HG03039 (cell line): ENCODE data around the gene KCND1.
"Not testable (repeated sequence)": the region's sequence is repeated elsewhere in the genome, so short reads cannot be mapped to it uniquely, and the experiment has no call there.

ENCODE experiments used
- ATAC-seq: cut with Tn5 transposase; IDR thresholded peaks from one replicate; pipeline ENCODE4 v1.9.1; 2021; ENCODE audit warnings: mild to moderate bottlenecking, moderate library complexity; ENCODE audit not compliant: unreplicated experiment

KCND1 gene

DNA sequence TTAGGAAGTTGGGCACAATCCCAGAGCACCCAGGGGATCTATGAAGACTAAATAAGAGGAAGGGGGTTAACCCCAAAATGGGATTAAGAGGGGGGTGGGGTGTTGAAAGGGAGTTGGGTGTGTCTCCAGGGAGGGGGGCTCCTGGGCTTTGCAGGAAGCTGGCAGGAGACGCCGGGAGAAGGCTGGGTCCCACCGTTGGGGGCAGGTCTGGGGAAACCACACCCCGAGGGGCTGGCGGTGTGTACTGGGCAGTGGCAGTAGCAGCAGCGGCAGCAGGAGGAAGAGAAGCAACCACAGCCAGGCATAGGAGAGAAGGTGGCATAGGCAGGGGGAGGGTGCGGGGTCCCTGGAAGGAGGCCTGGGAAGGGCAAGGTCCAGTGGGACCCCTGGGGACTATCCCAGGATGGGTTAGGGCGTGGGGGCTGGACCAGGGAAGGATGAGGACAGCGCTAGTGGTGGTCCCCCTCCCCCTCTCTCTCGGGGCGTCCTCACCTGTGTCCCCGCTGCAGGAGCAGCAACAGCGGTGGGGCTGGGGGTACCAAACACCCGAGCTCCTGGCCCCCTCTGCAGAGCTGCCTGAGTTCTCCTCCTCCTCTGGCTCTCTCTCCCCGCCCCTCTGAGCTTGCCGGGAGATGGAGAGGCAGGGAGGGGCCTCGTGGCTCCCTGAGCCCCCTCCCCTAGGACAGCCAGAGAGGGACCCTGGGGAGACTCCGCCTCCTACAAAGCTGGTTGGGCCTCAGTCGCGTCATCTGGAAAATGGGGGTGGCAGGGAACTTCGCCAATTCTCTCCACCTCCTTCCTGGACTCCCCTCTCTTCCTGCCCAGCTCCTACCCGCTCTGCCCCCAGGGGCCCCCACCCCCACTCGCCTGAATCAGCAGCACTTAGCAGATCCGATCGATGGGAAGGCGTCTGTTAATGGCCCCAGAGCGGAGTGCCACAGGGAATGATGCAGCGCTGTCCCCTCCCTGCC lies at the start of gene KCND1:
TSS of gene KCND1 (minus strand) at position 596 of the 971 bp plus-strand sequence. CDS start 1,573 bp downstream, outside the sequence.
- no peak for ATAC-seq

DNA sequence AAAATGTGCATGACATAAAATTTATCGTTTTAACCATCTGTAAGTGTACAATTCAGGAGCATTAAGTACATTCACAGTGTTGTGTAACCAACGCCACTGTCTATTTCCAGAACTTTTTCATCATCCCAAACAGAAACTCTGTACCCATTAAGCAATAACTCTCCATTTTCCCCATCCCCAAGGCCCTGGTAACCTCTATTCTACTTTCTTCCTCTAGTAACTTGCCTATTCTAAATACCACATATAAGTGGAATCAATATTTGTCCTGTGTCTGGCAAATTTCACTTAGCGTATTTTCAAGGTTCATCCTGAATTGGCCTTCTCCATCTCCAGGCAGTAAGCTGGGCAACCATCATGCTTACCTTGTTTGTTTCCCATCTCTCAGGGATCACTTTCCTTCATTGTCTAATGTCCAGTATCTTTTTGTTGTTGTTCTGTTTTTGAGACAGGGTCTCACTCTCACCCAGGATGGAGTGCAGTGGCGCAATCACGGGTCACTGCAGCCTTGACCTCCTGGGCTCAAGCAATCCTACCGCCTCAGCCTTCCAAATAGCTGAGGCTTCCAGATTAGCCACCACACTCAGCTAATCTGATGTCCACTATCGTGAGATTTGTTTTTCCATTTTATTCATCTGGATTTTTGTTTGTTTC lies 48.1 kb upstream of the KCND1 start:
- no peak for ATAC-seq

DNA sequence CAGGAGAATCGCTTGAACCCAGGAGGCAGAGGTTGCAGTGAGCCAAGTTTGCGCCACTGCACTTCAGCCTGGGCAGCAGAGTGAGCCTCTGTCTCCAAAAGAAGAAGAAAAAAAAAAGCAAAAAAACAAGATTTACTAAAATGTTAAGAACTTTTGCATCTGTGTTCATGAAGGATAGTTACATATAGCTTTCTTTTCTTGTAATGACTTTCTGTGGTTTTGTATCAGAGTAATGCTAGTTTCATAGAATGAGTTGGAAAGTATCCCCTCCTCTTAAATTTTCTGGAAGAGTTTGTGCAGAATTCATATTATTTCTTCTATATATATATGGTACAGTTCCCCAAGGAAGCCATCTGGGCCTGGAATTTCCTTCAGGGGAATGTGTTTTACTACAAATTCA lies 47.4 kb upstream of the KCND1 start:
- no peak for ATAC-seq

DNA sequence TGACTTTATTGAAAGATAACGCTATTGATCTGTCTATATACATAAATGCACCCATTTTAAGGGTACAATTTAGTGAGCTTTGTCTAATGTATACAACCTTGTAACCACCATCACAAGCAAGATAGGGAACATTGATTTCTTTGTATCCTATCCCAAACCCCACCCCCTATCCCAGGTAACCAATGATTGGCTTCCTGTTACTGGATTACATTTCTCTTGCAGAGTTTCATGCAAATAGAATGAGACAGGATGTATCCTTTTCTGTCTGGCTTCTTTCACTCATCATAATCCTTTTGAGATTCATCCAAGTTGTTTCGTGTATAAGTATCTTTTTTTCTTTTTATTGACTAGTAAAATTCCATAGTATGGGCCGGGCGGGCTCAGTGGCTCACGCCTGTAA lies 32.1 kb upstream of the KCND1 start:
- ATAC-seq: no peak

DNA sequence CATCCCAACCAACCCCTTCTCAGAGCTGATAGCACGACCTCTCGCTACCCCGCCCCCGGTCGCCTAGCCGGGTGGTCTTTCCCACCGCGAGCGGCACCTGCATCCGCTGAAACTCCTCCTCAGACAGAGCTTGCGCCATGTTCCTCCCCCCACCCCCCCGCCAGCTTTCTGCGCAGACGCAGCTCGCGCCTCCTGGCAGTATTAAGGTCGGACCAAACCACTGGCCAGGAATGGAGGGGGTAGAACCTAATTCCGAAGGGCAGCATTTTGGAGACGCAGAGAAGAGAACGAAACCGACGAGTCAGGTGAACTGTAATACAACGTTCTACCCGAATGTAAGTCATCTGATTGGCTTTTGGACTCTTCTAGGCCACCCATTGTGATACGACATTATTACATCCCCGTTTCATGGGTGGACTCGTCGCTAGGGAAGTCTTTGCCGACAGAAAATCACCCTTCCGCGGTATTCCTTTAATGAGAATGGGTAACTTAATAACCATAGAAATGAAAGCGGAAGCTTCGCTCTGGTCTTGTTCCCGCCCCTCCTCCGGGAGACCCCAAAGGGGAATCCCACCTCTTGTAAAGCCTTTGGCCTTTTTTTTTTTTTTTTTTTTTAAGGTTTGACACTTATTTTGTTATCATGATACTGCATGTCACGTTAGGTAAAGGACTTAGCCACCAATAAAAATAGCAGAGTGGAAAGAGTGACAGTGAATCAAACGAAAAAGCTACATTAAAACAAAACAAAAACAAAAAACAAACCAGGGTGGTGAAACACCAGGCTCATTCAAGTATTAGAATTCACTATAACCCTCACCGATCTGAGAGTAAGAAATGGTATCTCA lies 30.7 kb upstream of the KCND1 start, which contains the start of gene GRIPAP1:
TSS of gene GRIPAP1 (minus strand) at position 174 of the 845 bp plus-strand sequence. CDS start at position 139, 35 bp downstream.
- peak; percentile 66 for ATAC-seq

DNA sequence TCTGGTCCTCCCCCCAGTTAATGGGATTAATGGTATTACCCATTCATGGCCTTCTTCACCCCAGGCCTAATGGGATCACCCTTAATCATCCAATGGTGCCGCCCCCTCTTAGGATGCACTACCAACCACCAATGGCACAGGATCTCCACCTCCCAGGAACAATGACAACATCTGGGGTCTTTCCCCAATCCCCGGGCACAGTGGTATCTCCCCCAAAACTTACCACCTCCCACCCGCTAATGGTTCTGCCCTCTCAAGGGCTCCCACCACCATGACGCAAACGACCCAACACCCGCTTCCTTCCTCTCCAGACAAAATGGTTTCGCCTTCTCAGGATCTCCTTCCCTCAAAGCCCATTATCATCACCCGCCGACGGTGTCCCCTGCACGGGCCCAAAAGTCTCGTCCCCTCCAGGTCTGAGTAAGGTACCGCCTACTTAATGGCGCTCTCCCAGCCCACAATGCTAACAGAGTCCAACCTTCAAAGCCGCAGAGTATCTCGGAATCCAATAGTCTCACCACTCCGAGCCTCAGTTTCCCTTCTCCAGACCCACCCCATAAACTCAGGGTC lies 30.0 kb upstream of the KCND1 start:
- ATAC-seq: peak; percentile 29

DNA sequence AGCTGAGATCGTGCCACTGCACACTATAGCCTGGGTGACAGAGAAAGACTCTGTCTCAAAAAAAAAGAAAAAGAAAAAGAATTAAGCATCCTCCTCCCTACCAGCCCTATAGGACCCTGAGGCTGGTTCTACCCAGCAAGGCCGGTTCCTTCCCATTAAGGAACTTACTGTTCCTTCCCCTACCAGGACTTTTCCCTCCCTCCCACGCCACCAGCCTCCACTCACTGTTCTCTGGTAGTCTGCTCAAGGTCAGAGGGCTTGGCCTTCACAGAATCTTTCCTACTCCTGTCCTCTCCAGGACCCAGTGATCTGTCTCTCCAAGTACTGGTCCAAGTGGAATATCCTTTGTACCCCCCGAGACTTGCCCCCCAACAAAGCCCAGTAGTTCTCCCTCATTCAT lies 29.0 kb upstream of the KCND1 start:
- ATAC-seq: no peak

DNA sequence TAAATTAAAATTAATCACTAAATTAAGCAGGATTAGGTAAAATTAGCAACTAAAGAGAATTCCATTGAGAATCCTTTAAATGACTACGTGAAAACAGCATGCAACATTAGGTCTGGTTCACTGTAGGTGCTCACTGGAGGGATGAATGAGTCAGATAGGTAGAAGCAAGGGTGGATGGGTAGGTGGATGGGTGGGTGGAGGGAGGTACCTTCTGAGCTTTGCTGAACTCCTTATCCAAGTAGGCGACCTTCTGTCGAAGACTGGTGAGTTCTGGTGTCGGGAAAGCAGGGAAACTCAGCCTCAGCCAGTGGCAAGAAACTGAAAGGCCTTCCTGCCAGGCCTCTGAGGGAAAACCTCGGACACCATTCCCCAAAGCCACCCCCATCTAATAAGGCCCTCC lies 27.4 kb upstream of the KCND1 start:
- ATAC-seq: no peak

DNA sequence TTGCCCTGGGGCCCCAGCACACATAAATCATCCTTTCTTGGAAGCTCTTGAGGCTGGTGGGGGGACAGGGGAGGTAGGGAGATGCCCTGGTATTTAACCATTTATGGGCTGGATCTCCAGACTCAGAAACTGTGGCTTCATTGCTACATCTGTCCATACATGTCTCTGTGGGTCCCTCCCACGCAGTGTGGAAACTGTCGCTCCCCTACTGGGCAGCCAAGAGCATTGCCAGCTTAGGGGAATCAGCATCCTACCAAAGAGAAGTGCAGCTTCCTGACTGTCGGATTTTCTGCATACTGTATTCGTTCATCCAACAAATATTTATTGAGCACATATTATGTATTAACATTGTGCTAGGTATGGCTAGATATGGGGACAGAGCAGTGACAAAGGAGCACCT lies 26.7 kb upstream of the KCND1 start:
- no peak for ATAC-seq

DNA sequence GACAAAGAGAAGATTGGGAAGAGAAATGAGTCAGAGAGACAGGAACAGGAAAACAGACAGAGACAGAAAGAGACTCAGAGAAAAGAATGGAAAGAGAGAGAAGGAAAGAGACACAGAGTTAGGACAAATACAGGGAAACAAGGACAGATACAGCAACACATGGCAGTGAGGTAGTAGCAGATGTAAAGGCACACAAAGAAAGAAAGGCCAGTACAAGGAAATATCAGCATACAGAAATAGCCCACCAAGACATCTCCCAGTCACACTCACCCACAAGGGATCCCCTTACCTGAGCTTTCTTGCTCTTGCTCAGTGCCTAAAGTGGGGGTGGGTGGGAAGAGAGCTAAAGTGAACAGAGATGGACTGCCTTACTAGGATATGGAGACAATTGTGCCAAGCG lies 26.2 kb upstream of the KCND1 start:
- ATAC-seq: no peak

DNA sequence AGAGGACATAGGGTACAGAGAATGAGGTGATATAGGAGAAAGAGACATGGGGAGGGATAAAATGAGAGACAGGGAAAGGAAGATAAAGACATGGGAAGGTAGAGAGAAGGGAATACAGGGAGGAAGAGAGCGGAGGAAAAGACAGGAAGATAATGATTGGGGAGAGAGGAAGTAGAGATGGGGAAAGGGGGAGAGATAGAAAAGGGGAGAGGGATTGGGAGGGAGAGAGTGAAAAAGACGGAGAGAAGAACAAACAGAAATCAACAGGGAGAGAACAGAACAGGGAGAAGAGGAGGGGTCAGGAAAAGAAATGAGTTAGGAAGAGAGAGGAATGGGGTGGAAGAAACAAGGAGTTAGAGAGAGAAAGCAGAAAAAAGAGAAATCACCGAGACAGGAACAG lies 25.8 kb upstream of the KCND1 start:
- ATAC-seq: no peak

DNA sequence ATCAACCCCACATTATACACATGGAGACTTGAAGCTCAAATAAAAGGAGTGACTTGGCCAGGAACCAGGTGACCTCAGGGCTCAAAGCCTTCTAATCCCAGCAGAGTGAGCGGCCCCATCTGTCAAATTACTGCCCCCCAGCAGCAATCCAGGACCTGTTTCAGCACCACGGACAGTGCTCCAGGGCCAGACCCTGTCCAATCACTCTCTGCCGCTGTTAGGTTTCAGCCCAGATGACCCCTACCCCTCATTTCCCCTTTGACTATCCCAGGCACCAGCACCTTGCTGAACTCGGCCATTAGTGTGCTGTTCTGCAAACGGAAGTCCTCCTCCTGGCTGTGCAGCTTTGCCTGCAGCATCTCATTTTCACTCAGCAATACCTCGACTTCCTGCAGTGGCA lies 25.3 kb upstream of the KCND1 start:
- ATAC-seq: no peak

DNA sequence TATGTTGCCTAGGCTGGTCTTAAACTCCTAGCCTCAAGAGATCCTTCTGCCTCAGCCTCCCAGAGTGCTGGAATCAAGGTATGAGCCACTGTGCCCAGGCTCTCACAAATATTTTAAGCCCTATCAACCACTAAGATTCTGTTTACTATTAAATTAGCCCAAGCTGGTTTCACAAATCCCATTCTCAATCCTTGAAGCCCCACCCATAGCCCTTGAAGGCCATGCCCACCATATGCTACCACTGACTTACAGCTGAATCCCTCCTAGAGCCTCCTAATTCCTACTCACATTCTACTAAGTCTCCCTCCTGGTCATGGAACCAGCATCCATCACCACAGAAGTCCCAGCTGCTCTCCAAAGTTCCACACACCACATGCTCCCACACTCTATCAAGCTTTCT lies 20.7 kb upstream of the KCND1 start:
- no peak for ATAC-seq

DNA sequence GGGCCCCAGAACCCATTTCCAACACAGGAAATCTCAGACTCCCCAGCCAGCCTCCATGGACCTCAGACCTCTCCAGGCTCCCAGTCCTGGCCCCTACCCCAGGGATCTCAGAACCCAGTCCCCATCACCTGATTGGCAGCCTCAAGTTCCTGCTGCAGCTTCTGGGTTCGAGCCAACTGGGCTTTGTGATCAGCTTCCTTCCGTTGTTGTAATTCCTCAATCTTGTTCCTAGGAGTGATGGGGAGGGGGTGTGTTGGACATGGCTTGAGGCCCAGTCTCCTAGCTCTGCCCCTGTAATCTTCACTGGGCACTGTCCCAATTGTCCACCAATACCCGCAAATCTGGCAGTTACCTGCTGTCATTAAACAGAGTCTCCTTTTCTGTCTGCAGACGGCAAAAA lies 17.8 kb upstream of the KCND1 start:
- ATAC-seq: no peak

DNA sequence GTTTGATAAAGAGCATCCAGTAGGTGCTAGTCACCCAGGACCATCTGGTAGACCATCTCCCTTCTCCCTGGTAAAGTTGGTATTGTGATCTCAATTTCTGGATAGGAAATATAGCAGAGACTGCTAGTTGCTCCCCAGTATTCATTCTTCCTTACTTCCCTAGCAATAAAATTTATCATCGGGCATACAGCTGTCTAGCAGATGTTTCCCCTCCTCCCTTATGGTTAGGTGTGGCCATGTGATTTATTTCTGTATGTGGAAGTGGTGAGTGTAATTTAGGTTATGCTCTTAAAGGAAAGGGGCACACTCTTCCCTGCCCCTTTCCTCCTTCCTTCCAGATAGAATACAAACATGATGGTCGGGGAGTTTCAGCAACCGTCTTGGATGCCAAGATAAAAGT lies 12.3 kb upstream of the KCND1 start:
- ATAC-seq: no peak

DNA sequence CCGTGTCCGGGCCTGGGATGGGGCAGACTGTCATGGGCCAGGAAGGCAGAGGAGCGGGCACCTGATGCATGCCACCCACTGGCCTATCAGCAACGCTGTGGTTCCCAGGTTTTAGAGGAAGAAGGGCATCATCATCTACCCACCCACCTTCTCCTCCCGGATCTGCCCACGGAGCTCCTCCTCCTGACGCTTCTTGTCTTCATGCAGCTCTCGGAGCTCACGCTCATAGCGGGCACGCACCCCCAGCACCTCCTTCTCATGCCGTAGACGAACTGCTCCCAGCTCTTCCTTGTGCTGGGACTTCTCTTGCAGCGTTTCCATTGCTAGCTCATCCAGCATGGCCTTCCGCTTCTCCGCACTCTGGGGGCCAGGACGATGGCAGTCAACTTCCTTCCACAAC lies 11.4 kb upstream of the KCND1 start:
- no peak for ATAC-seq

DNA sequence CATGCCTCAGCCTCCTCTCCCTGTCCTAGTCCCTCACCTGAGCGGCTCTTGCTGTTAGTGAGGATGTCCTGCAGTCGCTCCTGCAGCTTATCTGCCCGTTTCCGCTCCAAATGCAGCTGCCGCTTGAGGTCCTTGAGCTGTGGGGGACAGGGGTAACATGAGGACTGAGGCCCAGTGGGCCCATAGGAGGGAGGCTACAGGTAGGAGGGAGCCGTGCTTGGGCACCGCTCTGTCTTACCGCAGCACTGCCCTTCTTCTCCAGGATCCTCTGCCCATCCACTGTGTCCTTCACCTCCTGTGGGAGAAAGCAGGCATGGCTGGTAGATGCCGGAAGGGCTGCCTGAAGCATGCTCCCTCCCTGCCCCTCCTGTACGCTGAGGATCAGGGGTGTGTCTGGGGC lies 9.5 kb upstream of the KCND1 start:
- no peak for ATAC-seq

DNA sequence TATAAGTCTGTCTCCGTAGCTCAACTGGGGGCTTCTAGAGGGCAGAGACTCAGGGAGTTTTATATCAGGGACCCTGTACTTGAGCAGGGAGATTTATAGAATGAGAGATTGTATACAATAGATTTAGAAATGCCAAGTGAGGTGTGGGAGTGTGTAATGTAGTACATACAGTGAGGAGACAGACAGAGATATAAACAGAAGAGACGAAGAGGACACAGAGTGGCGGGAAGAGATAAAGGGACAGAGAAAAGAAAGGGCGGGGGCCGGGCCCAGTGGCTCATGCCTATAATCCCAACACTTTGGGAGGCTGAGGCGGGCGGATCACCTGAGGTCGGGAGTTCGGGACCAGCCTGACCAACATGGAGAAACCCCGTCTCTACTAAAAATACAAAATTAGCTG lies 8.7 kb upstream of the KCND1 start:
- not testable (repeated sequence) for ATAC-seq

DNA sequence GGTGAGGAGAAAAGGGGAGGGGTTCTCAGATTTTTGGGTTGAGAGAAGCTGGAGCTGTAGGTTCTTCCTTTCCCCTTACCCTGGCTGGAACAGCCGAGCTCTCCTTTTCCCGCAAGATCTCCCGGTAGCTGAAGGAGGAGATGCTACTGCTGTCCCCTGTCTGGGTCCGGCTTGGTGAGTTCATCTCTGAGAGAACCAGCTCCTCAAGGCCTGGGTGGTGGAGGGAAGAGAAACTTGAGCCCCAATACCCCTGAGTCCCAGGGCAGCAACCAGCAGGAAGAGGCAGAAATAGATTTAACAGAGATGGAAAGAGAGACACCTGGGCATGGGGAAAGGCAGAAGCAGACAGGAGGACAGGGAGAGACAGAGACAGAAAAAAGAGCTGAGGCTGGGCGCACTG lies 6.6 kb upstream of the KCND1 start:
- no peak for ATAC-seq

DNA sequence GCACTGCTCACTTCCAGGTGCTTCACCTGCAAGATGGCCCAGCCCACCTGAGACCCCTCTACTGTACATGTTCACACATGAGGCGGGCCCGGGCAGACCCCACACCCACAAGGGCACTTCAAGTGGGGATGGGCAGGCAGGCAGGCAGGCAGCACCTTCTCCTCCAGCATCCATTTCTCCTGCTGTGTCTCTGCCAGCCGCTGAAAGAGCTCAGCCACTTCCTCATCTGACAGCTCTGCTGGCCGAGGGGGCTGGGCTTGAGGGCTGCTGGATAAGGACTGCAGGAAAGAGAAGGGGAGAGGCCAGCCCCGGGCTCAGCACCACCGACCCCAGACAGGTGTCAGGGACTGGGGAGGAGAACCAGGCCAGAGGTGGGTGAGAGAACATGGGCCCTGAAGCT lies 4.4 kb upstream of the KCND1 start:
- ATAC-seq: no peak

DNA sequence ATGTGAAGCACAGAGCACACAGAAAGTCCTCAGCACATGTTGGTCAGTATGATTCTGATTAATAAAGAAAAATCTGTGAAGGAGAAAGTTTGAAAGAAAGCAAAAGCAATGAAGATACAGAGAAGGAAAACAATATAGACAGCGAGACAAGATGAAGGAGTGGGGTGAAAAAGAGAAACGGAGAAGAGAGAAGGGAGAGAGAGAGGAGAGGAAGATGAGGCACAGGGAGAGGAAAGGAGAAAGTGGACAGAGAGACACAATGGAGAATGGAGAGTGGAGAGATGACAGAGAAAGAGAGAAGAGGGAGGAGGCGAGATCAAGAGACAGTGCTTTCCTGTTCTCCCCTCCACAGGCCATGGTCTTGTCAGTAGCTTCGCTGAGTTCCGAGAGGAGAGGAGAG lies 3.9 kb upstream of the KCND1 start:
- no peak for ATAC-seq
